Smooth muscle cell (in vitro differentiated cells): ENCODE data around the gene ABHD15. TPM values are rescaled to one million over a fixed set of nuclear protein-coding genes. Genes with fewer than 3 reads are reported as not detected.

Source experiments
- DNase-seq: peaks from one replicate; lab custom pipeline; 2025; ENCODE audit not compliant: unreplicated experiment; lab: John Stamatoyannopoulos, UW
- H2AFZ ChIP-seq: fragments of 200-600 bp; sonication (generic); 2 replicates; pipeline ENCODE4 v1.6.0; 2016; ENCODE audit warnings: antibody characterized with exemption, low read depth, mild to moderate bottlenecking
- H3F3A ChIP-seq: fragments of 200-600 bp; sonication (generic); 2 replicates; pipeline ENCODE4 v1.6.0; 2017; ENCODE audit warnings: antibody characterized with exemption, low read depth
- H3K27ac ChIP-seq: fragments of 200-600 bp; sonication (generic); 2 replicates; pipeline ENCODE4 v1.5.1; 2016; ENCODE audit warnings: low read depth, mild to moderate bottlenecking
- H3K27me3 ChIP-seq: fragments of 200-600 bp; sonication (generic); 2 replicates; pipeline ENCODE4 v1.6.1; 2016; ENCODE audit warnings: low read depth, mild to moderate bottlenecking
- H3K36me3 ChIP-seq: fragments of 200-600 bp; sonication (generic); 2 replicates; pipeline ENCODE4 v1.5.1; 2016; ENCODE audit warnings: low read depth
- H3K4me1 ChIP-seq: fragments of 200-600 bp; sonication (generic); 2 replicates; pipeline ENCODE4 v1.5.1; 2016; ENCODE audit warnings: low read depth
- H3K4me2 ChIP-seq: fragments of 200-600 bp; sonication (generic); 2 replicates; pipeline ENCODE4 v1.6.0; 2016; ENCODE audit warnings: mild to moderate bottlenecking
- H3K4me3 ChIP-seq: fragments of 200-600 bp; sonication (generic); 2 replicates; pipeline ENCODE4 v1.5.1; 2016; ENCODE audit warnings: mild to moderate bottlenecking
- H3K79me2 ChIP-seq: fragments of 200-600 bp; sonication (generic); 2 replicates; pipeline ENCODE4 v1.6.0; 2016; ENCODE audit warnings: low read depth, mild to moderate bottlenecking
- H3K9ac ChIP-seq: fragments of 200-600 bp; sonication (generic); 2 replicates; pipeline ENCODE4 v1.6.0; 2016; ENCODE audit warnings: low read depth
- H3K9me3 ChIP-seq: fragments of 200-600 bp; sonication (generic); replicated peaks from 2 replicates; pipeline ENCODE4 v1.5.1; 2016; ENCODE audit warnings: low read depth
- H4K20me1 ChIP-seq: fragments of 200-600 bp; sonication (generic); 2 replicates; pipeline ENCODE4 v1.6.0; 2016; ENCODE audit warnings: low read depth
- WGBS: methylation state at CpG from one replicate; pipeline ENCODE4 v1.1.7; 2016; ENCODE audit warnings: low lambda C conversion rate; 5-methylcytosine and 5-hydroxymethylcytosine counted together
- polyA plus RNA-seq: library from polyadenylated mRNA; unstranded; fragments of >200 nt; fragmentation: Nextera tagmentation; extraction: Ambion mirVana; gene quantifications from 2 replicates; pipeline ENCODE4 v1.2.1, GENCODE V29; 2016
- total RNA-seq: library from RNA; depleted of rRNA; stranded (reverse); fragments of >200 nt; gene quantifications from 2 replicates; pipeline ENCODE4 v1.2.3, GENCODE V29; 2014
- TF ChIP-seq, protein P1 (sequence below): fragments of 200-600 bp; sonication (generic); IDR thresholded peaks from 2 replicates; pipeline ENCODE4 v1.5.1; 2017; ENCODE audit warnings: borderline replicate concordance, mild to moderate bottlenecking, antibody characterized with exemption; ENCODE audit not compliant: insufficient read depth, poor library complexity, severe bottlenecking

ABHD15 gene
- total and polyA plus RNA-seq, 2 experiments from 2014 or later: 5.0 to 7.4 TPM

DNA sequence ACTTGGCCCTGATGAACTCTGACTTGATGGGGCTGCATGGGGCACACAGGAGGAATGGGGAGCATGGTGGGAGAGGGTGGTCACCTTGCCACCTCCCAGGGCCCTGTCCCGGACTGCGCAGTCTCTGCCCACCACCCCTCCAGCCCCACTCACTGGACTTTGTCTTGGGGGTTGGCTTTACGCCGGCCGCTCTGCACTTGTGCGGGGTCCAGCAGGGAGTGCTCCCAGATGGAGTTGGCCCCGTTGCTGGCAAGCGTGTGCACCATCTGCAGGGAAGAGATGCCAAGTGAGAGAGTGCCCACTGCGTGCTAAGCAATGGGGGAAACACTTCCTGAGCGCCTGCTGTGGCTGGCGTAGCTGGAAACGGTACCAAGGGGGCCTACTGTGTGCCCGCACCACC is 15.9 kb upstream of the ABHD15 start:
- peaks cover 56% of the 10 kb centered on the region for H4K20me1 ChIP-seq
- H3K27ac ChIP-seq: no peak overlapping the region
- H3K9ac ChIP-seq: no peak overlapping the region
- H3F3A ChIP-seq: no peaks in the 10 kb centered on the region
- no peaks in the 10 kb centered on the region for H3K9me3 ChIP-seq
- WGBS: 97% methylated on average over 13 of the region's 13 CpGs
- H2AFZ ChIP-seq: no peak overlapping the region
- DNase-seq: no peak
- TF ChIP-seq, protein P1, sequence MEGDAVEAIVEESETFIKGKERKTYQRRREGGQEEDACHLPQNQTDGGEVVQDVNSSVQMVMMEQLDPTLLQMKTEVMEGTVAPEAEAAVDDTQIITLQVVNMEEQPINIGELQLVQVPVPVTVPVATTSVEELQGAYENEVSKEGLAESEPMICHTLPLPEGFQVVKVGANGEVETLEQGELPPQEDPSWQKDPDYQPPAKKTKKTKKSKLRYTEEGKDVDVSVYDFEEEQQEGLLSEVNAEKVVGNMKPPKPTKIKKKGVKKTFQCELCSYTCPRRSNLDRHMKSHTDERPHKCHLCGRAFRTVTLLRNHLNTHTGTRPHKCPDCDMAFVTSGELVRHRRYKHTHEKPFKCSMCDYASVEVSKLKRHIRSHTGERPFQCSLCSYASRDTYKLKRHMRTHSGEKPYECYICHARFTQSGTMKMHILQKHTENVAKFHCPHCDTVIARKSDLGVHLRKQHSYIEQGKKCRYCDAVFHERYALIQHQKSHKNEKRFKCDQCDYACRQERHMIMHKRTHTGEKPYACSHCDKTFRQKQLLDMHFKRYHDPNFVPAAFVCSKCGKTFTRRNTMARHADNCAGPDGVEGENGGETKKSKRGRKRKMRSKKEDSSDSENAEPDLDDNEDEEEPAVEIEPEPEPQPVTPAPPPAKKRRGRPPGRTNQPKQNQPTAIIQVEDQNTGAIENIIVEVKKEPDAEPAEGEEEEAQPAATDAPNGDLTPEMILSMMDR: no peak
- no peaks in the 10 kb centered on the region for H3K27me3 ChIP-seq
- peaks cover 21% of the 10 kb centered on the region for H3K4me1 ChIP-seq
- H3K79me2 ChIP-seq: peaks cover 36% of the 10 kb centered on the region
- no peaks in the 10 kb centered on the region for H3K36me3 ChIP-seq
- no peak overlapping the region for H3K4me2 ChIP-seq
- no peak overlapping the region for H3K4me3 ChIP-seq

DNA sequence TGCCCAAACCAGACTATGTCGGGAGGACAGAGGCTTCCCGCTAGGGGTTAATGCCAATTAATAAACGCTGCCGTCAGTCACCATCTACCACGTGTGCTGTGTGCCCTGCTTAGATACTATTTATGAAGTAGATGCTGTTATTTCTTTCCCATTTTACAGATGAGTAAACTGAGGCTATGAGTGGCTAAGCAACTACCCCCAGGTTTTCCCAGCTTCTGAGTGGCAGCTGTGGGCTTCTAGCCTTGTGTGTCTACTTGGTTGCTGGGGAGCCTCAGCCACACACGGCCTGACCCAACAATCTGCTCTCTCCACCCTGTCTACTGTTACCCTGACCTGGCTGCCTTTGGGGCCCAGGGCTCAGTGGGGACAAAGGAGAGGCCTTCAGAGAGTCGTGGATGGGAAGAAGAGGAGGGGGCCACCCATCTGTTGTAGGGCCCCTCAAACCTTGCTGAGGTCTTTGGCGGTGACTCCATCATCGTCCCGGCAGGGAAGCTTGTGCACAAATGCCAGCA is 15.5 kb upstream of the ABHD15 start:
- TF ChIP-seq, protein P1: no peak
- H3K9ac ChIP-seq: no peak overlapping the region
- no peak for DNase-seq
- H3F3A ChIP-seq: no peaks in the 10 kb centered on the region
- H4K20me1 ChIP-seq: peaks cover 52% of the 10 kb centered on the region
- H2AFZ ChIP-seq: no peak overlapping the region
- no peaks in the 10 kb centered on the region for H3K9me3 ChIP-seq
- WGBS: 94% methylated on average over 10 of the region's 10 CpGs
- H3K4me2 ChIP-seq: no peak overlapping the region
- no peak overlapping the region for H3K4me3 ChIP-seq
- no peak overlapping the region for H3K27ac ChIP-seq
- H3K27me3 ChIP-seq: no peaks in the 10 kb centered on the region
- H3K36me3 ChIP-seq: no peaks in the 10 kb centered on the region
- peaks cover 18% of the 10 kb centered on the region for H3K4me1 ChIP-seq
- H3K79me2 ChIP-seq: peaks cover 31% of the 10 kb centered on the region

DNA sequence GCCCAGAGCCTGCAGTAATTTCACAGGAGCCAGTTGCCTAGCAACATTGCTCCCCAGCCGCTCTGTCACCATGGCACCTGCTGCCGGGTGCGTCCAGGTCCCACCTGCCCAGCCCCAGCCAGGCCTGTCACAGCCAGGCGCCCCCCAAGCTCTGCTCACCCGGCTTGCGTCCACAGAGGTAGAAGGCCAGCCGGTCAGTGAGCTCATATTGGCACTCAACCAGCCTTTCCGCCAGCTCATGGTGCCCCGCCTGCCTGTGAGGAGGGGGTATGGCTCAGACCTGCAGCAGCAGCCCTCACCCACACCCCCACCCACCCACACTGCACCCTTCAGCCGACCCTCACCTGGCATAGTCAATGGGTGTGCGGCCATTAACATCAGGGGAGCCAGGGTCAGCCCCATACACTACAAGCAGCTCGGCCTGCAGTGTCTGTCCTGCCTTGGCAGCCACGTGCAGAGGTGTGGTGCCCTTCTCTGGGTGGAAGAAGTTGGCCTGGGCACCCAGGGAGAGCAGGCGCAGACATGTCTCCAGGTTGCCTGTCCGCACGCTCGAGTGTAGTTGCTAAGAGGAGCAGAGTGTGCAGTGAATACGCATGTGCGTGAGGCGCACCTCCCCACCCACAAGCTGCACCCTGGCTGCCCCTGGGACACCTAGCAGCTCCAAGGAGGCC is 14.9 kb upstream of the ABHD15 start:
- TF ChIP-seq, protein P1: no peak
- H3K27me3 ChIP-seq: no peaks in the 10 kb centered on the region
- no peak overlapping the region for H3K4me2 ChIP-seq
- peaks cover 46% of the 10 kb centered on the region for H4K20me1 ChIP-seq
- H3K9me3 ChIP-seq: no peaks in the 10 kb centered on the region
- H3K36me3 ChIP-seq: no peaks in the 10 kb centered on the region
- peaks cover 25% of the 10 kb centered on the region for H3K79me2 ChIP-seq
- no peak overlapping the region for H3K27ac ChIP-seq
- WGBS: 97% methylated on average over 20 of the region's 20 CpGs
- no peaks in the 10 kb centered on the region for H3F3A ChIP-seq
- no peak overlapping the region for H3K9ac ChIP-seq
- DNase-seq: no peak
- H3K4me3 ChIP-seq: no peak overlapping the region
- no peak overlapping the region for H2AFZ ChIP-seq
- H3K4me1 ChIP-seq: peaks cover 12% of the 10 kb centered on the region
